Brain microvascular endothelial cell (primary cell): ENCODE measurements around the gene HMGB1.
"Not testable (repeated sequence)": the region's sequence is repeated elsewhere in the genome, so short reads cannot be mapped to it uniquely, and the experiment has no call there.

Experiments used
- DNase-seq: peaks from one replicate; pipeline ENCODE4 v3.0.0-alpha.2; 2020
- H3K27ac ChIP-seq: fragments of 250-450 bp; sonication (Bioruptor Pico); 2 replicates; pipeline ENCODE4 v1.5.1; 2020; ENCODE audit warnings: mild to moderate bottlenecking, moderate library complexity
- H3K27me3 ChIP-seq: fragments of 250-450 bp; sonication (Bioruptor Pico); replicated peaks from 2 replicates; pipeline ENCODE4 v1.5.1; 2020; ENCODE audit warnings: mild to moderate bottlenecking
- H3K36me3 ChIP-seq: fragments of 250-450 bp; sonication (Bioruptor Pico); replicated peaks from 2 replicates; pipeline ENCODE4 v1.5.1; 2020; ENCODE audit warnings: mild to moderate bottlenecking
- H3K4me3 ChIP-seq: 2 replicates; pipeline ENCODE4 v1.5.1; 2011; ENCODE audit warnings: low read depth, mild to moderate bottlenecking, control low read depth, low read length, moderate library complexity
- in situ Hi-C: cut with HindIII; loops from 2 replicates; pipeline ENCODE4 v1.10.0; 2017; ENCODE audit warnings: low sequenced_read_pairs, low pct_ligation_motif_present
- TF ChIP-seq, protein P1 (sequence below): IDR thresholded peaks from 2 replicates; pipeline ENCODE4 v1.5.1; 2011; ENCODE audit warnings: low read depth, mild to moderate bottlenecking, moderate library complexity, low read length, control low read depth, inconsistent platforms; ENCODE audit errors: missing control alignments

HMGB1 gene

DNA sequence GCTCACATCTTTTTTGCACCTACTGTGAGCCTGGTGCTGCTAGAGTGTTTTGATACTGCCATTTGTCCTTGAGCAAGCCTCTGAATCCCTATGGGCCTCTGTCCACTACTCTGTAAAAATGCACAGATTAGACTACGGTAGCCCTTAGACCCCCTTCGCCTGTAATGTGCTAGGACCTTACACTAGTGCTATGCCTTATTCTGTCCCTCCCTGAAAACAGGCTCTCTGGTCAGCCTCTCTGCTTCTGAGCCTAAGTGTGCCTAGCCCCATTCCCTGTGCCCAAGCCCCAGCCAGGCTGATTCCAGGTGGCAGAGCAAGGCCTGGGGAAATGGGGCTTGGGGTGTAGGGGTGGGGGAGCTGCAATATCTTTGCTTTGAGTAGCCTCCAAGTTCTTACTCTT, 10.7 kb downstream of the HMGB1 start:
- in situ Hi-C loops: no loop called here
- H3K36me3 ChIP-seq: peaks cover 7% of the 10 kb centered on the region
- H3K27me3 ChIP-seq: no peaks in the 10 kb centered on the region
- no peak for DNase-seq
- TF ChIP-seq, protein P1, sequence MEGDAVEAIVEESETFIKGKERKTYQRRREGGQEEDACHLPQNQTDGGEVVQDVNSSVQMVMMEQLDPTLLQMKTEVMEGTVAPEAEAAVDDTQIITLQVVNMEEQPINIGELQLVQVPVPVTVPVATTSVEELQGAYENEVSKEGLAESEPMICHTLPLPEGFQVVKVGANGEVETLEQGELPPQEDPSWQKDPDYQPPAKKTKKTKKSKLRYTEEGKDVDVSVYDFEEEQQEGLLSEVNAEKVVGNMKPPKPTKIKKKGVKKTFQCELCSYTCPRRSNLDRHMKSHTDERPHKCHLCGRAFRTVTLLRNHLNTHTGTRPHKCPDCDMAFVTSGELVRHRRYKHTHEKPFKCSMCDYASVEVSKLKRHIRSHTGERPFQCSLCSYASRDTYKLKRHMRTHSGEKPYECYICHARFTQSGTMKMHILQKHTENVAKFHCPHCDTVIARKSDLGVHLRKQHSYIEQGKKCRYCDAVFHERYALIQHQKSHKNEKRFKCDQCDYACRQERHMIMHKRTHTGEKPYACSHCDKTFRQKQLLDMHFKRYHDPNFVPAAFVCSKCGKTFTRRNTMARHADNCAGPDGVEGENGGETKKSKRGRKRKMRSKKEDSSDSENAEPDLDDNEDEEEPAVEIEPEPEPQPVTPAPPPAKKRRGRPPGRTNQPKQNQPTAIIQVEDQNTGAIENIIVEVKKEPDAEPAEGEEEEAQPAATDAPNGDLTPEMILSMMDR: no peak
- no peak overlapping the region for H3K4me3 ChIP-seq
- H3K27ac ChIP-seq: no peak overlapping the region

DNA sequence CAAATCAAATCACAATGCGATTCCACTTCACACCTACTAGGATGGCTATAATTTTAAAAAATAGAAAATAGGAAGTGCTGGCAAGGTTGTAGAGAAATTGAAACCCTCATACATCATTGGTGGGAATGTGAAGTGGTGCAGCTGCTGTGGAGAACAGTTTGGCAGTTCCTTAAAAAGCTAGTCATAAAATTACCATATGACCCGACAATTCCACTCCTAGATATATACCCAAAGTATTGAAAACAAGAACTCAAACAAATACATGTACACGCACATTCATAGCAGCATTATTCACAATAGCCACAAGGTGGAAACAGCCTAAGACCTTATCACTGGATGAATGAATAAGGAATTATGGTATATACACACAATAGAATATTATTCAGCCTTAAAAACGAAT, 12.0 kb downstream of the HMGB1 start:
- no peak overlapping the region for H3K4me3 ChIP-seq
- no peak for DNase-seq
- H3K27me3 ChIP-seq: no peaks in the 10 kb centered on the region
- no peak overlapping the region for H3K27ac ChIP-seq
- in situ Hi-C loops: no loop called here
- H3K36me3 ChIP-seq: peaks cover 3% of the 10 kb centered on the region
- TF ChIP-seq, protein P1: peak; percentile 34

DNA sequence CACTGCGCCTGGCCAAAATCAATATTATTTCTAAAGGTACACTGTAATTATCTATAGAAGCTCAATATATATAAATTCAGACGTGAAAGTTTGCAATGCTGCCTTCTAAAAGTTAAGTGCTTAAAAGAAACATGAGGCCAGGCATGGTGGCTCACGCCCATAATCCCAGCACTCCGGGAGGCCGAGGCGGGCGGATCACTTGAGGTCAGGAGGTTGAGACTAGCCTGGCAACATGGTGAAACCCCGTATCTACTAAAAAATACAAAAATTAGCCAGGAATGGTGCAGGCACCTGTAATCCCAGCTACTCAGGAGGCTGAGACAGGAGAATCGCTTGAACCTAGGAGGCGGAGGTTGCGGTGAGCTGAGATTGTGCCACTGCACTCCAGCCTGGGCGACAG, 14.3 kb downstream of the HMGB1 start:
- H3K27ac ChIP-seq, H3K36me3 ChIP-seq, H3K4me3 ChIP-seq, in situ Hi-C loops, H3K27me3 ChIP-seq, DNase-seq: not testable (repeated sequence)

DNA sequence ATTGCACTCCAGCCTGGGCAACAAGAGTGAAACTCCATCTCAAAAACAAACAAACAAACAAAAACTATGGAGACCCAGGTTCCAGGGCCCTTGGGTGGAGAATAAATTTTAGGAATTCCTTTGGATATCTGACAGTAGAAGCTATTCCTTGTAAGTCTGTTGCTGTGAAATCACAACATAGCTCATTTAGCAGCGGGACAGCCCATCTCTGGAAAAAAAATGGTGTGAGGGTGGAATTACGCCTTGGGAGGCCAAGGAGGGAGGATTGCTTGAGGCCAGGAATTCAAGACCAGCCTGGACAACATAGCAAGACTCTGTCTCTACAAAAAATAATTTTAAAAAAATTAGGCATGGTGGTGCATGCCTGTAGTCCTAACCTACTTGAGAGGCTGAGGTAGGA, 15.7 kb downstream of the HMGB1 start:
- no peak overlapping the region for H3K27ac ChIP-seq
- DNase-seq: no peak
- TF ChIP-seq, protein P1: no peak
- H3K27me3 ChIP-seq: no peaks in the 10 kb centered on the region
- H3K4me3 ChIP-seq: no peak overlapping the region
- H3K36me3 ChIP-seq: no peaks in the 10 kb centered on the region
- in situ Hi-C loops: no loop called here

DNA sequence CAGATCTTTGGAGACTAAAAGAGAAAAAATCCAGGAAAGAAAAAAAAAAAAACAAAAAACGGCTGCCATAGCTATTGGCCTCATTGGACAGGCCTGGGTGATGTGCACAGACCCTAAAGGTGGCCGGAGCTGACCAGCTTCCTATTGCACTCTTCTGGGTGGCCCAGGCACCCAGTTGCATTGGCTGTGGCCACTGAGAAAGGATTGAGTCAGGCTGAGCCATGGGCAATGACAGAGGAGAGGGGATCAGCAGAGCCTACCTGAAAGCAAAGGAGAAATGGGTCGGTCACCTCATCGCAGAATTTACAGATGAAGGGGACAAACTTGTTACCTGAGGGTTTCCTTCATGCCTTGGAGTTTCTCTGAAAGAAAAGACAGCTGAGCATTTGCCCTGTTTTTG, 17.3 kb downstream of the HMGB1 start:
- Histone ChIP-seq H3K27me3 (no peaks in the 10 kb centered on the region), H3K4me3 (no peak overlapping the region), H3K36me3 (no peaks in the 10 kb centered on the region), H3K27ac (no peak overlapping the region)
- no peak for DNase-seq
- in situ Hi-C loops: no loop called here
- TF ChIP-seq, protein P1: no peak

DNA sequence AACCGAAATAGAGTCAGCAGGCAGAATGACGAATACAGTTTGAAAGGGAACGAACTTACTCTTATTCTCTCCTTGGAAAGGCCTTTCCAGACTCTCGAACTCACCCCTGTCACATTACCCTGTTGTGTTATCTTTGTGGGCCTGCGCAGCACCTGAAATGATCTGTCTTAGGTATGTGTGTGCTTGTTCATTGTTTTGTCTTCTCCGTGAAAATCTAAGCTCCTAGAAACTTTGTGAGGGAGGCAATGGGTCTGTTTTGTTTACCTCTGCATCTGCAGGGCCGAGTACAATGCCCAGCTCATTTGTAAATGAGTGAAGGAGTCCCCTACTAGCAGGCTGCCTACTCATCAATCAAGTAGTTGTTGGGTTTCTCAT, 19.6 kb downstream of the HMGB1 start:
- in situ Hi-C loops: no loop called here
- DNase-seq: no peak
- peak overlapping the region; percentile 32 for H3K4me3 ChIP-seq
- TF ChIP-seq, protein P1: no peak
- H3K27me3 ChIP-seq: no peaks in the 10 kb centered on the region
- H3K36me3 ChIP-seq: no peaks in the 10 kb centered on the region
- no peak overlapping the region for H3K27ac ChIP-seq
